Activated naive CD4-positive, alpha-beta T cell treated with anti-CD3 and anti-CD28 coated beads, Interleukin-2, amount 50 U/mL, for 72 hours (primary cell): Measurements from ENCODE around the gene FOXB2. TPM values are rescaled to one million over a fixed set of nuclear protein-coding genes. Genes with fewer than 3 reads are reported as not detected.
"Not testable (repeated sequence)": the region's sequence is repeated elsewhere in the genome, so short reads cannot be mapped to it uniquely, and the experiment has no call there.

Source experiments
- ATAC-seq, 2 donors: fragments of 150-1000 bp; cut with Tn5 transposase; 2 replicates each; pipeline ENCODE4 v1.10.0; 2021; ENCODE audit warnings: mild to moderate bottlenecking in 2 of 2, moderate library complexity in 2 of 2
- DNase-seq, 2 donors: peaks; one replicate each; pipeline ENCODE4 v3.0.0; 2021 to 2022; ENCODE audit warnings: low spot score in 2 of 2
- H3K27ac Mint-ChIP-seq, 2 donors: one replicate each; pipeline ENCODE4 v1.8.0; 2022; ENCODE audit warnings: mild to moderate bottlenecking in 2 of 2, mixed read lengths in 2 of 2
- H3K36me3 Mint-ChIP-seq, 2 donors: one replicate each; pipeline ENCODE4 v1.8.0; 2022; ENCODE audit warnings: mixed read lengths in 2 of 2
- H3K9me3 Mint-ChIP-seq, 2 donors: one replicate each; pipeline ENCODE4 v1.8.0; 2022; ENCODE audit warnings: mixed read lengths in 2 of 2
- total RNA-seq, 2 donors: library from RNA; stranded (reverse); gene quantifications; one replicate each; pipeline ENCODE4 v1.2.3, GENCODE V29; 2022

The FOXB2 gene
- total RNA-seq, 2 donors from 2014 or later = not detected

GRCh38 chr9:77023726-77024125 is 4.3 kb downstream of the FOXB2 start:
- no peak overlapping the region for H3K27ac Mint-ChIP-seq
- H3K36me3 Mint-ChIP-seq = peaks cover 4 to 9% of the 10 kb centered on the region in 2 donors
- no peak for ATAC-seq
- H3K9me3 Mint-ChIP-seq = no peaks in the 10 kb centered on the region
- no peak for DNase-seq

GRCh38 chr9:77024776-77025545 is 5.5 kb downstream of the FOXB2 start:
- Mint-ChIP-seq H3K9me3 (no peaks in the 10 kb centered on the region), H3K27ac (no peak overlapping the region), H3K36me3 (peaks cover 0 to 9% of the 10 kb centered on the region in 2 donors)
- ATAC-seq (no peak), DNase-seq (no peak)

- Mint-ChIP-seq H3K27ac (no peak overlapping the region), H3K36me3 (no peaks in the 10 kb centered on the region), H3K9me3 (no peaks in the 10 kb centered on the region)
- DNase-seq (no peak), ATAC-seq (no peak)
Measured at GRCh38 chr9:77028478-77028877, 9.0 kb downstream of the FOXB2 start.

- Mint-ChIP-seq H3K9me3 (no peaks in the 10 kb centered on the region), H3K36me3 (no peaks in the 10 kb centered on the region), H3K27ac (no peak overlapping the region)
- DNase-seq = no peak
- ATAC-seq = no peak
Measured at GRCh38 chr9:77030045-77030444, 10.6 kb downstream of the FOXB2 start.

- no peaks in the 10 kb centered on the region for H3K9me3 Mint-ChIP-seq
- DNase-seq (no peak), ATAC-seq (no peak)
- no peaks in the 10 kb centered on the region for H3K36me3 Mint-ChIP-seq
- no peak overlapping the region for H3K27ac Mint-ChIP-seq
Measured at GRCh38 chr9:77038281-77039036, 19.0 kb downstream of the FOXB2 start.

GRCh38 chr9:77040340-77040739 is 20.9 kb downstream of the FOXB2 start:
- no peak for DNase-seq
- H3K36me3 Mint-ChIP-seq = no peaks in the 10 kb centered on the region
- no peak overlapping the region for H3K27ac Mint-ChIP-seq
- no peaks in the 10 kb centered on the region for H3K9me3 Mint-ChIP-seq
- no peak for ATAC-seq

GRCh38 chr9:77043743-77044142 is 24.3 kb downstream of the FOXB2 start:
- H3K27ac Mint-ChIP-seq, ATAC-seq, H3K36me3 Mint-ChIP-seq, DNase-seq, H3K9me3 Mint-ChIP-seq: not testable (repeated sequence)

GRCh38 chr9:77060681-77061080 is 41.2 kb downstream of the FOXB2 start:
- H3K9me3 Mint-ChIP-seq, H3K36me3 Mint-ChIP-seq: not testable (repeated sequence)

GRCh38 chr9:77063645-77064285 is 44.3 kb downstream of the FOXB2 start:
- ATAC-seq = no peak
- Mint-ChIP-seq H3K36me3 (no peaks in the 10 kb centered on the region), H3K27ac (no peak overlapping the region), H3K9me3 (peaks cover 0 to 5% of the 10 kb centered on the region in 2 donors)
- no peak for DNase-seq

More at GRCh38 chr9:77060681-77061080, 41.2 kb downstream of the FOXB2 start:
- DNase-seq, ATAC-seq, H3K27ac Mint-ChIP-seq: not testable (repeated sequence)

- DNase-seq = no peak
- Mint-ChIP-seq H3K36me3 (no peaks in the 10 kb centered on the region), H3K9me3 (peaks cover 0 to 5% of the 10 kb centered on the region in 2 donors), H3K27ac (no peak overlapping the region)
- no peak for ATAC-seq
Measured at GRCh38 chr9:77066388-77066787, 46.9 kb downstream of the FOXB2 start.

Other genes with a start within 250 kb of the FOXB2 start
- under 1 TPM; 0.18 to 0.86 TPM for gene PRUNE2, start 113.5 kb upstream of the FOXB2 start, total RNA-seq
- gene VPS13A, start 157.9 kb downstream of the FOXB2 start, total RNA-seq = 10 to 100 TPM; 42.3 to 42.9 TPM